C4-2B (cell line): ENCODE results near the gene PAIP2.

Experiments used
- ZFX ChIP-seq: fragments of 450-650 bp; IDR thresholded peaks from 2 replicates; pipeline ENCODE4 v1.6.1; 2017
- TF ChIP-seq, protein P1 (sequence below): fragments of 450-650 bp; conservative IDR thresholded peaks from 2 replicates; pipeline ENCODE4 v1.5.1; 2017; ENCODE audit warnings: mild to moderate bottlenecking

DNA sequence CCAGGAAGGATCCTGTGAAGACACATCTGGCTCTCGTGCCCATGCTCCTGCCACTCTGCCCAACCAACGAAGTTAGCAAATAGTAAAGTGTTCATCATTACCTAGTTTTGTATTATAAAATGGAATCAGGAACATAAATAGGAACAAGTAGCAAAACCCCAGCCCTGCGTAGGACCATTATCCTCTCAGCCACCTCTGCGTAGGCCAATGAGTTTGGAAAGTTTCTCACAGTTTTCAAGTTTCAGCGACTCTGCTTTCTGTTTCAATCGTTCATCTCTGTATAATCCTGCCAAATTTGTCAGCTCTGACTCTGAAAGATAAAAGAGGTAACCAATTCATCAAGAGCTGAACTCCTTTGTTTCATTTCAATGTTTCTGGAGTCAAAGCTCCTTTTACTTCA is 72.3 kb downstream of the PAIP2 start:
- TF ChIP-seq, protein P1, sequence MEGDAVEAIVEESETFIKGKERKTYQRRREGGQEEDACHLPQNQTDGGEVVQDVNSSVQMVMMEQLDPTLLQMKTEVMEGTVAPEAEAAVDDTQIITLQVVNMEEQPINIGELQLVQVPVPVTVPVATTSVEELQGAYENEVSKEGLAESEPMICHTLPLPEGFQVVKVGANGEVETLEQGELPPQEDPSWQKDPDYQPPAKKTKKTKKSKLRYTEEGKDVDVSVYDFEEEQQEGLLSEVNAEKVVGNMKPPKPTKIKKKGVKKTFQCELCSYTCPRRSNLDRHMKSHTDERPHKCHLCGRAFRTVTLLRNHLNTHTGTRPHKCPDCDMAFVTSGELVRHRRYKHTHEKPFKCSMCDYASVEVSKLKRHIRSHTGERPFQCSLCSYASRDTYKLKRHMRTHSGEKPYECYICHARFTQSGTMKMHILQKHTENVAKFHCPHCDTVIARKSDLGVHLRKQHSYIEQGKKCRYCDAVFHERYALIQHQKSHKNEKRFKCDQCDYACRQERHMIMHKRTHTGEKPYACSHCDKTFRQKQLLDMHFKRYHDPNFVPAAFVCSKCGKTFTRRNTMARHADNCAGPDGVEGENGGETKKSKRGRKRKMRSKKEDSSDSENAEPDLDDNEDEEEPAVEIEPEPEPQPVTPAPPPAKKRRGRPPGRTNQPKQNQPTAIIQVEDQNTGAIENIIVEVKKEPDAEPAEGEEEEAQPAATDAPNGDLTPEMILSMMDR: no peak
- TF ChIP-seq ZFX: no peak
